ENCODE data around the gene AICDA.
"Not testable (repeated sequence)": the region's sequence is repeated elsewhere in the genome, so short reads cannot be mapped to it uniquely, and the experiment has no call there.

Gene AICDA

GRCh38 chr12:8612629-8613028 lies at the start of gene AICDA:
Gene AICDA, minus strand, starts transcription at chr12:8612859. Its CDS starts 92 bp downstream, at chr12:8612767.
- DNase-seq = no peak

GRCh38 chr12:8661751-8662150 lies 49.1 kb upstream of the AICDA start:
- no peak for DNase-seq

DNA sequence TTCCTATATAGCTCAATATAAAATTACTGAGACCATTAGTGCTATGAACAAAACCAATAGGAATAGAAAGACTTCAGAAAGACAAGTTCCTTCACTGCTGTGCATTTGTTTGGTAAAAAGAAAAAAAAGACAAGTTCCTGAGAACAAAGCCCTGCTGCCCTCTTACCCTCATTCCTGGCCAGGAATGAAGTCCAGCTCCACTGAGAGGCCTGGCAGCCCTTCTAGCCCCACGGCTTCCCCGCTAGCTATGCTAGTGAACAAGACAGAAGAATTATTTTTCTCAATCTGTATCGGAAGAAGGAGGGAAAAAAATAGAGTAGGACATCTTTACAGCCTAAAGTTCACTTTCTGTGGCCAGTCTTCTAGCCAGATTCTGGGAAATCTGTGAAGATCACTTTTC lies 48.4 kb upstream of the AICDA start:
- DNase-seq = no peak

- DNase-seq = no peak
Observed at GRCh38 chr12:8658346-8658745, 45.7 kb upstream of the AICDA start.

DNA sequence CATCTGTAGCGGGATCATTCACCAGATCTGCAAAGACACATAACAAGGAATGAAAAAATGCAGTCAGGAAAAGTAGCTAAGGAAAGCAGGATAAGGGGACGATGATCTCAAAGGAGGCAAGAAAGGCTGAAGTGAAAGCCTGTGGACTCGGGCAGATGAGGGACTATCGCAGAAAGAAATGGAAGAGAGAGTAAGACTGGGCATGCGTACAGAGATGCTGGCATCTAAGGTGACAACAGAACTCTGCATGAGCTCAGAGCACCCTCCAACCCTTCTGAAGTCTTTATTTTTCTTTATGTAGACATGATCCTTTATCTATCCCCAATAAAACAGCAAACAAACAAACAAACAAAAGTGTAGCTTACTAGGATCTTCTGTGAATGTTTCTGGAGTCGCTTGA lies 42.8 kb upstream of the AICDA start:
- DNase-seq = no peak

DNA sequence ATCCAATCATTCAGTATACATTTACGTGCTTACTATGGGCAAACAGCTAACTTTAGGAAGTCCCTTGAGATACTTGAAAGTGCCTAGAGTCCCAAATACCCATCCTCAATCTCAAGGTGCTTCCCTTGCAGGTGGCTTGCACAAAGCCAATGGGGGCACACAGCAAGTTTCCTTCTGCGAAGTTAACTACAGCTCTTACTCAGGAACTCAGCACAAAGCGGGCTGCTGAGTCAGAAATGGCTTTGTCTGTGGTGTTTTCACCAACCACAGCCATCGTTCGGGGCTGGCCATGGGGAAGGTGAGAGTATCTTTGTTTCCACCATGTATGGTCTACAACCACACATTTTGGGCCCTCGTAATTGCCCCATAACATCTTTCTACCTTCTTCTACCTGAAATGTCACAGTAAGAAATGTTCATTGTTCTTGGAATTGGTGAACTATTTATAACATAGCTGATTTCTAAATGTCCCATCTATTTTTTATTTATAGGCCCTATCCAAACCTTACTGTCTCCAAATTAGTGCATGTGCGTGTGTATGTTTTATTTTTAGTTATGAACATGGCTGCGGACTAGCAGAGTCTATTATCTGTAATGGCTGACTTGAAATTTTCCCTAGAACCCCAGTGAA lies 36.0 kb upstream of the AICDA start:
- no peak for DNase-seq

- DNase-seq = no peak
Observed at GRCh38 chr12:8647968-8648367, 35.3 kb upstream of the AICDA start.

DNA sequence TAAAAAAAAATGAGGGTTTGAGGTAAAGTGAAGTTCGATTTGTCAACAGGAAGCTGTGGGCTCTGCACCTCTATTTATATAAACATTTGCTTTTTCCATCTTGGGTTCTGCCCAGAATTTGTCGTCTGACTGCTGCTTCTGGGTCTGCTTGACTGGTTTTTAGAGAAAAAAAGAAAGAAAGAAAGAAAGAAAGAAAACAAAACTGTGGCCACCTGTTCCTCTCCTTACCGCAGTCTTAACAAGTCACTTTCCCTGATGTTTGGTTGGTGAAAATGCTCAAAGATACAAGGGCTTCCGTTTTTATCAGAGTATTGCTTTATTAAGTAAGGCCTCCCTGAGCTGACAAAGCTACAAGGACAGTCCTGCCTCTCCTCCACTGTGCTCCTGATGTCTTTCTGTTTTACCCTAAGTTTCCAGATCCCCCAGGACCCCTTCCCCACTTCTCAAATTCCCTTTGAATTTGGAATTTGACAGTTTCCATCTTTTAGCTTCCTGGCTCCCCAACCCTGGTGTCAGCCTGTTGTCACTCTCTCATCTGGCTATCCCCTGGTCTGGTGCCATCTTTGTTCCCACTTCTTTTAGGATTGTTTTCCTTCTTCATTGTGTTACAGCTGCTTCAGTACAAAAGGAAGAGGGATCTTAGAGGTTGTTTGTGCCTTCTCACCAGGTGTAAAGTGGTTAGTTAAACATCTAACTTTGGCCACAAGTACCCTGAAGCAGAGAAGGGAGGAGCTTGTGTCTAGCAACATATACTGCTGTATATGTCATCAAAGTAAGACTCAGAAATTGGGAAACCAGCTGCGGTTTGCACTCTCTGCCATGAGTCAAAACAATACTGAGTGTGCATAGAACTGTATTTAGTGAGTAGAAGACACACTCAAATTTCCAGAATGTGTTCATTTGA lies 31.9 kb upstream of the AICDA start:
- DNase-seq = no peak

DNA sequence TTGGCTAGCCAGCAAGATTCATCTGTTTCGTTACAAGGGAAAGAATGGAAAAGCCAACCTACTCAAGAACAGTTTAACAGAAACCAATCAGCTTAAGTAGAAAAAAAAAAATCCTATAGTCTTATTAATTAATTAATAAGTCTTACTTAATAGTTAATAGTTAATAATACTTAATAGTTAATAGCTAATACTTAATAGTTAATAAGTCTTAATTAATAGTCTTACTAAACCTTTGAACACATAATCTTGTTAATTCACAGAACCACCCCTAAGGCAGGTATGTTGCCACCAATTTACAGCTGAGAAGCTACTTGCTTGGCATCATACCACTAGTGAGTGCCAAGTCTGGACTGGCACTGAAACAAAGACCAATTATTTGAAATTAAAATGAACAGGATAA lies 30.1 kb upstream of the AICDA start:
- DNase-seq = no peak

DNA sequence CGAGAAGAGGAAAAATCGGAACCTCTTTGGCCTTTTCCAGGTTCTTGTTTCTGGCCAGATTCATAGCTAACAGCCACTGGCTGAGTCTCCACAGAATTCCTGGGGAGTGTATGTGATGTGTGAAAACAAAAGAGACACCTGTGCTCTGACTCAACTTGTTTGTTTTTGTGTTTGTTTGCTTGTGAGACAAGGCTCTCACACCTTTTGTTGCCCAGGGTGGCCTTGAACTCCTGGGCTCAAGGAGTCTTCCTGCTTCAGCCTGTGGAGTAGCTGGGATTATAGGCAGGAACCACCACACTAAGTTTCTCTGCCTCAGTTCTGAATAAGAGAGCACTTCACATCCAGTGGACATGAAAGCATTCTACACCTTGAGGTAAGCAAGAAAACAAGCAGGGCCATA lies 27.3 kb upstream of the AICDA start:
- no peak for DNase-seq

GRCh38 chr12:8638951-8639350 lies 26.3 kb upstream of the AICDA start:
- no peak for DNase-seq

DNA sequence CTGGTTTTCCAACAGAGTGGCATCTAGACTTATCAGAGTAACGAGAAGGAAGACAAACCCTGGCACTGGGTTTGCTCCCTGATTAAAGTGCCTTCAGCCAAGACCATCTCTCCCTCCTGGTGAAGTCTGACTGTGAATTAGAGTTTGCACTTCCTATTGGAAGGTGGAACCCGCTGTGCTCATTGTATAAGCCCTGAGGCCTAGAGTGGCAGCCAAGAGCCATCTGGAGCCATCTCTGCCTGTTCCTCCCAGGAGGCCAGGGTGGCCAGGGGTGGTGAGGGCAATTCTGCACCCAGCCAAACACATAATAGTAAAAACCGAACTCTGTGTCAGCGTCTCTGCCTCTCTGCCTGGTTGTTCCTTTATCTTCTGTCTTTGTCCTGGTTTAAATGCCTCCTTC lies 25.0 kb upstream of the AICDA start:
- no peak for DNase-seq

GRCh38 chr12:8637244-8637643 lies 24.6 kb upstream of the AICDA start:
- no peak for DNase-seq

DNA sequence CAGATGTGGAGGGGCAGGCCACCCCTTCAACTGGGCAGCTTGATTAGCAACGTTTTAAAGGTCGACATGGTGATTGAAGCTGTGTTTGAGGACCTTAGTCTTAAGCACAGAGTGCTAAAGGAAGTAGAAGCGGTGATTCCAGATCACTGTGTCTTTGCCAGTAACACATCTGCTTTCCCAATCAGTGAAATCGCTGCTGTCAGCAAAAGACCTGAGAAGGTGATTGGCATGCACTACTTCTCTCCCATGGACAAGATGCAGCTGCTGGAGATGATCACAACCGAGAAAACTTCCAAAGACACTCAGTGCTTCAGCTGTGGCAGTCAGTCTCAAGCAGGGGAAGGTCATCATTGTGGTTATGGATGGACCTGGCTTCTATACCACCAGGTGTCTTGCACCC lies 23.9 kb upstream of the AICDA start:
- no peak for DNase-seq

DNA sequence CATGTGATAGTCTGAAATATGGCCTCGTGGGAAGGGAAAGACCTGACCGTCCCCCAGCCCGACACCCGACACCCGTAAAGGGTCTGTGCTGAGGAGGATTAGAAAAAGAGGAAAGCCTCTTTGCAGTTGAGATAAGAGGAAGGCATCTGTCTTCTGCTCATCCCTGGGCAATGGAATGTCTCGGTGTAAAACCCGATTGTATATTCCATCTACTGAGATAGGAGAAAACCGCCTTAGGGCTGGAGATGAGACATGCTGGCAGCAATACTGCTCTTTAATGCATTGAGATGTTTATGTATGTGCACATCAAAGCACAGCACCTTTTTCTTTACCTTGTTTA lies 23.3 kb upstream of the AICDA start:
- DNase-seq = not testable (repeated sequence)

GRCh38 chr12:8635342-8636006 lies 22.8 kb upstream of the AICDA start:
- not testable (repeated sequence) for DNase-seq

- DNase-seq = no peak
Observed at GRCh38 chr12:8630131-8630530, 17.5 kb upstream of the AICDA start.

- no peak for DNase-seq
Observed at GRCh38 chr12:8629486-8630033, 16.9 kb upstream of the AICDA start.

GRCh38 chr12:8628731-8629130 lies 16.1 kb upstream of the AICDA start:
- no peak for DNase-seq

DNA sequence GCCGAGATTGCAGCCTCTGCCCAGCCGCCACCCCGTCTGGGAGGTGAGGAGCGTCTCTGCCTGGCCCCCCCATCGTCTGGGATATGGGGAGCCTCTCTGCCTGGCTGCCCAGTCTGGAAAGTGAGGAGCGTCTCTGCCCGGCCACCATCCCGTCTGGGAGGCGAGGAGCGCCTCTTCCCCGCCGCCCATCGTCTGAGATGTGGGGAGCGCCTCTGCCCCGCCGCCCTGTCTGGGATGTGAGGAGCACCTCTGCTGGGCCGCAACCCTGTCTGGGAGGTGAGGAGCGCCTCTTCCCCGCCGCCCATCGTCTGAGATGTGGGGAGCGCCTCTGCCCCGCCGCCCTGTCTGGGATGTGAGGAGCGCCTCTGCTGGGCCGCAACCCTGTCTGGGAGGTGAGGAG lies 12.1 kb upstream of the AICDA start:
- not testable (repeated sequence) for DNase-seq

DNA sequence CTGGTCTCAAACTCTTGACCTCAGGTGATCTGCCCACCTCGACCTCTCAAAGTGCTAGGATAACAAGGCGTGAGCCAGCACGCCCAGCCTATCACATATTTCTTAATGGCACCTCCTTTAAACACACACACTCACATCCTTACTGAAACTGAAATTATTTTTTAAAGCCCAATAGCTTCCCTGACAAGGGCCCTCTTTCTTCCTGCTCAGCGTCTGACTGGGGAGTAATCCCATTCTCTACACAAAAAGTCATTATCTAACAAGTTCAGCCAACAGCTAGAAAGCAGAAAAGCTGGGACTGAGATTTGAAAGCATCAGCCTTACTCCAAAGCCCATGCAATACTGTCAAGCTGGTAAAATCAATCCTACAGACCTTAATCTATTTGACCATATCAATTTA lies 10.0 kb upstream of the AICDA start:
- DNase-seq = no peak

DNA sequence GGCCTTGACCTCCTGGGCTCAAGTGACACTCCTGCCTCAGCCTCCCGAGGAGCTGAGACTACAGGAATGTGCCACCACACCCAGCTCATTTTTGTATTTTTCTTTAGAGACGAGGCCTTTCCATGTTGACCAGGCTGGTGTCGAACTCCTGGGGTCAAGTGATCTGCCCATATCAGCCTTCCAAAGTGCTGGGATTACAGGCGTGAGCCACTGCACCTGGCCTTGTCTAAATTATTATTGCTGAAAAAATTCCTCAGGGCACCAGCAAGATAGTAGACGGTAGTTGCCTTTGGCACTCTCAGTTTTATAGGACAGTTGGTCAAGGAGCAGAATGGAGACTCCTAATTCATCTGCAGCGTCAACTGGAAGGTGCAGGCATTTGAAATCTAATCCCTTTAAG lies 2.5 kb upstream of the AICDA start:
- DNase-seq = no peak

DNA sequence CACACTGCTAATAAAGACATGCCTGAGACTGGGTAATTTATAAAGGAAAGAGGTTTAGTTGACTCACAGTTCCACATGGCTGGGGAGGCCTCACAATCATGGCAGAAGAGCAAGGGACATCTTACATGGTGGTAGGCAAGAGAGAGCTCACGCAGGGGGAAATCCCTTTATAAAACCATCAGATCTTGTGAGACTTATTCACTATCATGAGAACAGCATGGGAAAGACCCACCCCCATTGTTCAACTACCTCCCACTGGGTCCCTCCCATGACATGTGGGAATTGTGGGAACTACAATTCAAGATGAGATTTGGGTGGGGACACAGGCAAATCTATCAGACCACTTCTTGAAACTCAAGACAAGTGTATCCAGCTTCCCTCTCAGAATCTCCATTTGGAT lies 1.2 kb upstream of the AICDA start:
- DNase-seq = not testable (repeated sequence)

DNA sequence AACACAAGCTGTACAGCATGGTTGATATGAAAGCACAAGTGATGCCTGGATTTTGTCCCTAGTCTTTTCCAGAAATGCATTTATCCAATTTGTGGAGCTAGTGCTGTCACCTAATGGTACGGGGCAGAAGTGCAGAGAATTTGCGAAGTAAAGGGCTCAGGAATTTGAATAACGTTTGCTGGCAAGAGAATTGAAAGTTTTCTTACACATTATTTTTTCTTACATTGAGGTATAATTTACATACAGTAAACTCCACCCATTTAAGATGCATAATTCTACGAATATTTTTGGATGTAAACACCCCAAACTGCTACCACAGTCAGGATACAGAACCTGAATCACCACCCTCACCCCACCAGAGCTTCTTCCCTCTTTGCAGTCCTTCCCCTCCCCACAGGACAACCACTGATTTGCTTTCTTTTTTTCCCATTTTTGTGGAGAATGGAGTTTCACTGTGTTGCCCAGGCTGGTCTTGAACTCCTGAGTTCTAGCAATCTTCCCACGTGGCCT lies 3.5 kb downstream of the AICDA start:
- DNase-seq = peak; percentile 16 to 49

Data from Kasumi-1 (cell line).